Left cardiac atrium (tissue), 4 donors: ENCODE results near the gene CGB1. TPM values are rescaled to one million over a fixed set of nuclear protein-coding genes. Genes with fewer than 3 reads are reported as not detected.
A peak's percentile ranks its signal among the peaks of the same experiment; 100 is the strongest.
"Not testable (repeated sequence)": the region's sequence is repeated elsewhere in the genome, so short reads cannot be mapped to it uniquely, and the experiment has no call there.

Experiments used
- ATAC-seq, 2 donors: fragments of 200-7000 bp; cut with Tn5 transposase; one replicate each; pipeline ENCODE4 v1.9.1; 2020; ENCODE audit warnings: mild to moderate bottlenecking in 2 of 2, moderate library complexity in 2 of 2
- DNase-seq: peaks from one replicate; pipeline ENCODE4 v3.0.0-alpha.2; 2020
- intact Hi-C, 2 donors: fragments of 100-400 bp; cut with DNase I; formaldehyde crosslinking; loops; one replicate each; pipeline versions ENCODE4 v1.14.1 to v1.15.1; 2022 to 2023
- total RNA-seq, 2 donors: library from RNA; stranded (reverse); fragmentation: NEBNext Ultra II Directional; extraction: Animal tissue kit (Norgen Biotek cat#: 25700); gene quantifications; one replicate each; pipeline ENCODE4 v1.2.1, GENCODE V29; 2021
- donor health status: DM: no; HTN: yes; CAD: no.
- donor health status: DM: no; HTN: yes; CAD: no; lungs with severe emphysema.
- donor health status: DM: yes; HTN: yes; CAD: no.
- donor health status: Dilated cardiomyopathy.

Gene CGB1
- total RNA-seq, 2 donors from 2014 or later: not detected

DNA sequence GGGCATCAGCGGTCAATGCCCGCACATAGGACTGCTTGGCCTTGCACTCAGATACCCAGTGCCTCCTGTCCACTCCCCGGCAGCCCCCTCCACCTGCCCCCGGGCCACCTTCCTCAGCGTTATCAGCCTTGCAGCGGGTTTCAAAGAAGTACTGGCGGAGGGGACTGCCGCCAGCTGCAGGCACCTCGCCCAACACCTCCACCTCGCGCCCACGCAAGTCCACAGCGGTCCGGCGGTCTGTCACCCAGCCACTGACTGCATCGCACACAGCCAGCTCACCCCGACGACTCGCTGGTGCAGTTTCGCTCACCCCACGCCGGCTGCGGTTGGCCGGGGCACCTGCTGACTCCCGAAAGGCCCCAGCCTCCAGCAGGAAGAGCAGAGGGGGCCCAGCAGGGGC lies 24.8 kb upstream of the CGB1 start:
- no peak for DNase-seq
- no peak for ATAC-seq
- intact Hi-C loops: no loop called here

DNA sequence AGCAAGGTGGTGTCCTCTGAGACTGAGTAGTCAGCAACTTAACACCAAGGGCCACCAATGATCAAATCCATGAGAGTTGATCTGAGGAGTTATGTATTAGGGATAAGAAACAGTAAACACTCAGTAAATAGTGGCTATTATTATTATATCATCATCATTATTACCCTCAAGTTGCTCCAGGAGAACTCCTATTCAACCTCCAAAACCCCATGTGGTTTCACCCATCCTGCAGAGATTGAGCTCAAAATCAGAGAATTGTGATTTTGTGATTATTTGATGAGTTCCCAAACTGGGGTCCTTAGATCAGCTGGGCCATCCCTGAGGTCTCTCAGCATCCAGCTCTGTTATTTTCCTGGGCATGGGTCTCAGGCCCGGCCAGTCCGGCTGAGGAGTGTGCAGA lies 24.3 kb upstream of the CGB1 start:
- intact Hi-C loops: no loop called here
- DNase-seq (no peak), ATAC-seq (no peak)

DNA sequence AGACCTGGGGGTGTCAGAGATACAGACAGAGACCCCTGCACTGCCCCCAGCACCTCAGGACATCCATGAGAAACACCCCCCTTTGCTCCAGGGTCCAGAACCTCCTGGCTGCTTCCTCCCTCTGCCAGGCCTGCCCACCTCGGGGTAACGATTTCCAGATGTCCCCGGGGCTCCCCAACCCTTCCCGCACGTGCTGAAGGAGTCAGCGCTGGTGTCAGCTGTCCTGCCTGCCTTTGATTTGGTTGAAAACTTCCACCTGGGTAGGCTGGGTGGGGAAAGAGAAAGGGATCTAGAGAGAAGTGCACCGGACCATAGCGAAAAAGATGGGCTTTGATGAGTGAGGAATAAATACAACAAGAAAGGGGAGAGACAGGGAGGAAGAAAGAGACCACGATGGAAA lies 22.4 kb upstream of the CGB1 start:
- intact Hi-C loops: no loop called here
- ATAC-seq: no peak
- no peak for DNase-seq

DNA sequence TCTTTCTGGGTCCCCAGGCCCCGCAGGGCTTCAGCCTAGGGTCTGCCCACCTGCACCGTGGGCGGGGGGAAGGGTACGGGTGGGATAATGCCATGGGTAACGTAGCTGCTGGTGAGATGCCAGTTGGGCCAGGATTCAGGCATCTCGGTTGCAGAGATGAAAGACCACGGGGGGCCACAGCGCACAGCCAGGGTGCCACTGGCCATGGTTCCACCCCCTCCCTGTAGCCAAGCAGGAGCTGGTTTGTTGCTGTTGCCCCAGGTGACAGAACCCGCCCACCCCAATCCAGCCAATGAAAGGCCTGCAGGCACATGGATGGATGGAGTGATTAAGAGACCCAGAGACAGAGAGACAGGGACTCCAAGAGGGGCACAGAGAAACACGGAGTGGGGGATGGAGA lies 21.9 kb upstream of the CGB1 start:
- ATAC-seq: no peak
- DNase-seq: no peak
- intact Hi-C loops: no loop called here

DNA sequence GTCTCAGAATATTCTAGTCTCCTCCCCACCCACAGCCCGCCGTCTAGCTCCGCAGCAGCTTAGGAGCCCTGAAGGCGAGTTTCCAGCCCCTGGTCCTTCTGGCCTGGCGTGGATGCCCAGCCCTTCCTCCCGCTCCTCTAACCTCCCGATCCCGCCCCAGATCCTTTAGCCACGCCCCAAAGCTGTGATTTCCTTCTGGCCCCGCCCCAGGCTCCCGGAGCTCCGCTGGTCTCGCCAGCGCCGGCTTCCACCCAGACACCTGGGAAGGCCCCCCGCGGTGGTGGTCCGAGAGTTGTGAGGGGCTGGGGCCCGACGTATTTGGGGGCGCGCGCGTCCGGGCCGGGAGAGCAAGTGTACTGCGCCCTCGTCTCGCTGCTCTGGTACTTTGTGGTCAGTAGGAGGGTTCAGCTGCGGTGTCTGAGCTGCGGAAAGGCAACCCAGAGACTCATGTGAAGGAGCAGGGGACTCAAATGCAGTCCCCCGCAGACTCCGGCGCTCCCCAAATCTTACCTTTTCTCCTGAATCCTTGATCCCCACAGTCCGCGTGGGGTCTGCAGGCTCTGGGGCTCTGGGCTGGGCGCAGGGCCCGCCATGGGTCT lies 21.0 kb upstream of the CGB1 start, which contains the start of gene CGB7:
Gene CGB7, minus strand, starts transcription at position 114 of the 599 bp plus-strand sequence. CDS start 2,374 bp downstream, outside the sequence.
- DNase-seq (peak; percentile 85), ATAC-seq (peak; percentile 75 to 89)
- intact Hi-C loops: no loop called here

DNA sequence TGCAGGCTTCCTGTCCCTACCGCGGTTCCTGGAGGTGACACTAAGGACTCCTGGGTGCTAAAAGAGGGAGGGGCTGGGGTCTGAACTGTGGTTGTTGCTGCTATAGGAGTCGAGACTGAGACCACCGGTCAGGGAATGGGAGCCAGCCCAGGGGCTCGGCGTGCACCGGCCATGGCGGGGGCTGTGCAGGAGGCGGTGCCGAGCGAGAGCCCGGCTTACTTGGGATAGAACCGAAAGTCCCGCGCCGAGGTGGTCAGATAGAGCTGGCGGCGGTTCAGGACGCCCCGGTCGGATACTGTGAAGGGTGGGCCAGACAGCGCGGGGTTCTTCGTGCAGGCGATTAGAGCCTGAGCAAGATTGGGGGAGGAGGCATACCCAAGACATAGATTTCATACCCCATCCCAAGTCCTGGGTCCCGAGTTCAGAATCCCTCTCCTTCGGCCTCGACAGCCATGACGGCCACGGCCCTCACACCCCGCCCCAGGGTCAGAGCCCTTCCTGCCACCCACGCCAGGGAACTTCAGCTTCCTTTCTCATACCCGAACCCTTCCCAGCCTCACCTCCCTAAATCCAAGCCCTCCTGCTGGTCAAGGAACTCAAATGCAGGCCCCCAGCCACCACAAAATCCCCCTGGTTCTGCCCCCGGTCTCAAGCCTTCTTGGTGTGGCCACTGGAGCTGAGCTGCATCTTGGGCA lies 20.4 kb upstream of the CGB1 start:
- ATAC-seq: peak; percentile 36 to 39
- DNase-seq, intact Hi-C loops: not testable (repeated sequence)

DNA sequence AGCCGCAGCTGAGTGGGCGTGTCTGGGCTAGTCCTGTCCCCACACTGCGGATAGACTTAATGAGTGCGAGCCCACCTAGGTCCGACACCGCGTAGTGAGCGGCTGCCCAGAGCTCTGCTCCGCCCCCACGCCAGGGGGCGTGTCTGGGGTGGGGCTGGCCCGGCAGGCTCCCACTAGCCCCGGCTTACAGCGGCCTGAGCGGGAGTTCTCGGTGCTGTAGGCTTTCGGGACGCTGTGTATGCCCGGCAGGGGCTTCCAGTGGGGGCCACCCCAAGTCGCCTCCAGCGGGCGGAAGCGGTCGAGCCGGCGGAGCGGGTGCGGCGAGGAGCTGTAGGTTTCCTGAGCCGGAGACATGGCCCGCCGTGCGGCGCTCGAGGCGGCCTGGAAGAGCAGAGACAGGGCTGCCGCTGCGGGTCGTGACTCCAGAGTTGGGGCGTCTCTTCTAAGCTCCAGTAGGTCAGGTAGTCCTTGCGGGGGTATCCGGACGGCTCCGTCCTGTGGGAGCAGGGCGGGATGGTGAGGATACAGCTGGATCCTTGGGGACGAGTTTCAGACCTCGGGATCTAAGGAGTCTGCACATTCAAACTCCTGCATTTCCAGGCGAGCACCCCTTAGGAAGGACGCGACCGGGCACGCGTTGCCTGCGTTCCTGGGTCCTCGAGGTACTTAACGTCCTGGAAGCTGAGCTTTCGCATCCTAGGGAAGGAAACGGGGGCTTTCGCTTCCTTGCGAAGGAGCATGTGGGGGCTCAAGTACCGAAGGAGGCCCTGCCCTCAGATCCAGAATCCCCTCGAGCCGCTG lies 19.6 kb upstream of the CGB1 start:
- DNase-seq (peak; percentile 64), ATAC-seq (peak; percentile 88 to 91)
- intact Hi-C loops: no loop called here

DNA sequence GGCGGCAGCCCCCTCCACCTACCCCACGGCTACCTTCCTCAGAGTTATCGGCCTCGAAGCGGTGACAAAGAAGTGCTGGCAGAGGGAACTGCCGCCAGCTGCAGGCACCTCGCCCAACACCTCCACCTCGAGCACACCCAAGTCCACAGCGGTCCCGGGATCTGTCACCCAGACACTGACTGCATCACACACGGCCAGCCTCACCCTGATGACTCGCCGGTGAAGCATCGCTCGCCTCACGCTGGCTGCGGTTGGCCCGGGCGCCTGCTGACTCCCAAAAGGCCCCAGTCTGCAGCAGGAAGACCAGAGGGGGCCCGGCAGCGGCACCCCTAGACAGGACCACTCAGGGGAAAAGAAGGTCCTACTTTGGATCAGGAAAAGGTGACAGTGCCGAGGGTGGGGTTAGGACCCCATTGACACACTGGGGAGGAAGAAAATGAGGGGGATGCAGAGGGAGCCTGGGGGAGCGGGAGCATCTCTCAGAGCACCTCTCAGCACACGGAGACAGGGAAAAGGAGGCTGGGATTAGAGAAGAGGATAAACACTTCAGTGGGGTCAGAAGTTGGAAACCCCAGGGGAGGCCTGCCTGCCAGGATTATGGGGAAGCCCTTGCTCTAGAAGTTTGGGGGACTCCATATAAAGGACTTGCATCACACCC lies 13.8 kb upstream of the CGB1 start:
- DNase-seq, ATAC-seq, intact Hi-C loops: not testable (repeated sequence)

DNA sequence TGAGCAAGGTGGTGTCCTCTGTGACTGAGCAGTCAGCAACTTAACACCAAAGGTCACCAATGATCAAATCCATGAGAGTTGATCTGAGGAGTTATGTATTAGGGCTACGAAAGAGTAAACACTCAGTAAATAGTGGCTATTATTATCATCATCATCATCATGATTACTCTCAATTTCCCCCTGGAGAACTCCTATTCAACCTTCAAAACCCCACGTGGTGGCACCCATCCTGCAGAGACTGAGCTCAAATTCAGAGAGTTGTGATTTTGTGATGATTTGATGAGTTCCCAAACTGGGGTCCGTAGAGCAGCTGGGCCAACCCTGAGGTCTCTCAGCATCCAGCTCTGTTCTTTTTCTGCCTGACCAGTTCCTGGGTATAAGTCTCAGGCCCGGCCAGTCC lies 13.1 kb upstream of the CGB1 start:
- ATAC-seq, DNase-seq, intact Hi-C loops: not testable (repeated sequence)

DNA sequence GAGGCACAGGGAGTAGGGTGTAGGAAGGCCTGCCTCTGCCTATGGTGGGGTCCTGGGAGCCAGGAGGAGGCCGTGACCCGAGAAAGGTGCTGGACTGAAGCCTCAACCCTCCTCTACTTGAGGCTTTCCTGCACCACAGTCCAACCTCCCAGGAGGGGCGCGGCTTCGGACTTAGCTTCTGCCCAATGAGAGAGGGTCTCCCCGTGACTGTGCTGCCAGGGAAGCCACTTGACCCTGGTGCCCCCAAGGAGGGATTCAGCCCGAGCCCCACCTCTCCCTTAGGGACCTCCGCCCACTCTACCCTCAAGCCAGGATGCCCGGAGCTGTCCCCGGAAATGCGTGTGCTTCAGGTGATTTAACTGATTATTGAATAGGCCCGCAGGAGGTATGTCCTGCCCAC lies 12.3 kb upstream of the CGB1 start, which contains the start of gene CGB8:
Gene CGB8, minus strand, starts transcription at position 101 of the 400 bp plus-strand sequence. CDS start 372 bp downstream, outside the sequence.
- intact Hi-C loops, ATAC-seq, DNase-seq: not testable (repeated sequence)

DNA sequence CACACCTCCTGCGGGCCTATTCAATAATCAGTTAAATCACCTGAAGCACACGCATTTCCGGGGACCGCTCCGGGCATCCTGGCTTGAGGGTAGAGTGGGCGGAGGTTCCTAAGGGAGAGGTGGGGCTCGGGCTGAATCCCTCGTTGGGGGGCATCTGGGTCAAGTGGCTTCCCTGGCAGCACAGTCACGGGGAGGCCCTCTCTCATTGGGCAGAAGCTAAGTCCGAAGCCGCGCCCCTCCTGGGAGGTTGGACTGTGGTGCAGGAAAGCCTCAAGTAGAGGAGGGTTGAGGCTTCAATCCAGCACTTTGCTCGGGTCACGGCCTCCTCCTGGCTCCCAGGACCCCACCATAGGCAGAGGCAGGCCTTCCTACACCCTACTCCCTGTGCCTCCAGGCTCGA lies 6.9 kb upstream of the CGB1 start, which contains the start of gene CGB5:
Gene CGB5, plus strand, starts transcription at position 301 of the 400 bp plus-strand sequence. CDS start 362 bp downstream, outside the sequence.
- ATAC-seq, intact Hi-C loops, DNase-seq: not testable (repeated sequence)

DNA sequence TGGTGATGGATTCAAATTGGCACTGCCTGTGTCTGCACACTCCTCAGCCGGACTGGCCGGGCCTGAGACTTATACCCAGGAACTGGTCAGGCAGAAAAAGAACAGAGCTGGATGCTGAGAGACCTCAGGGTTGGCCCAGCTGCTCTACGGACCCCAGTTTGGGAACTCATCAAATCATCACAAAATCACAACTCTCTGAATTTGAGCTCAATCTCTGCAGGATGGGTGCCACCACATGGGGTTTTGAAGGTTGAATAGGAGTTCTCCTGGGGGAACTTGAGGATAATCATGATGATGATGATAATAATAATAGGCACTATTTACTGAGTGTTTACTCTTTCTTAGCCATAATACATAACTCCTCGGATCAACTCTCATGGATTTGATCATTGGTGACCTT lies 6.0 kb upstream of the CGB1 start:
- ATAC-seq, DNase-seq, intact Hi-C loops: not testable (repeated sequence)

DNA sequence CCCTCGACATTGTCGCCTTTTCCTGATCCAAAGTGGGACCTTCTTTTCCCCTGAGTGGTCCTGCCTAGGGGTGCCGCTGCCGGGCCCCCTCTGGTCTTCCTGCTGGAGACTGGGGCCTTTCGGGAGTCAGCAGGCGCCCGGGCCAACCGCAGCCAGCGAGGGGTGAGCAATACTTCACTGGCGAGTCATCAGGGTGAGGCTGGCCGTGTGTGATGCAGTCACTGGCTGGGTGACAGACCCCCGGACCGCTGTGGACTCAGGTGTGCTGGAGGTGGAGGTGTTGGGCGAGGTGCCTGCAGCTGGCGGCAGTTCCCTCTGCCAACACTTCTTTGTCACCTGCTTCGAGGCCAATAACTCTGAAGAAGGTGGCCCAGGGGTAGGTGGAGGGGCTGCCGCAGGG lies 5.5 kb upstream of the CGB1 start:
- no peak for DNase-seq
- intact Hi-C loops: no loop called here
- ATAC-seq: no peak

DNA sequence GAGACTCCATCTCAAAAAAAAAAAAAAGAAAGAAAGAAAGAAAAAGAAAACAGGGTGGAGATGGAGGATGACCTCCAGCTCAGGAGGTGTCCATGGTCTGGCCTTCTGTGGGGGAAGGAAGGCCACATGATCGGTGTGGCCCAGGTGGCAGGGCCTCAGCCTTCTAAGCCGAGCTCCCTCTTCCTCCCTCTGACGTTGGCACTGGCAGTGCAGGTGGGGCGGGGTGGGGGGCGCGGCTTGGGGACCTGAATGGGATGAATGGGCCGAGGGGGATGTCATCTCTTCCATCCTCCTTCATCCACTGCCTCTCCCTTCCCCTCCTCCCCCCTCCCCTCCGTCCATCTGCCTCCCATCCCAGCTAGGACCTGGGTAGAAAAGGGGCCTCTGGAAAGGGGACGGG lies 3.0 kb upstream of the CGB1 start:
- intact Hi-C loops, ATAC-seq, DNase-seq: not testable (repeated sequence)

DNA sequence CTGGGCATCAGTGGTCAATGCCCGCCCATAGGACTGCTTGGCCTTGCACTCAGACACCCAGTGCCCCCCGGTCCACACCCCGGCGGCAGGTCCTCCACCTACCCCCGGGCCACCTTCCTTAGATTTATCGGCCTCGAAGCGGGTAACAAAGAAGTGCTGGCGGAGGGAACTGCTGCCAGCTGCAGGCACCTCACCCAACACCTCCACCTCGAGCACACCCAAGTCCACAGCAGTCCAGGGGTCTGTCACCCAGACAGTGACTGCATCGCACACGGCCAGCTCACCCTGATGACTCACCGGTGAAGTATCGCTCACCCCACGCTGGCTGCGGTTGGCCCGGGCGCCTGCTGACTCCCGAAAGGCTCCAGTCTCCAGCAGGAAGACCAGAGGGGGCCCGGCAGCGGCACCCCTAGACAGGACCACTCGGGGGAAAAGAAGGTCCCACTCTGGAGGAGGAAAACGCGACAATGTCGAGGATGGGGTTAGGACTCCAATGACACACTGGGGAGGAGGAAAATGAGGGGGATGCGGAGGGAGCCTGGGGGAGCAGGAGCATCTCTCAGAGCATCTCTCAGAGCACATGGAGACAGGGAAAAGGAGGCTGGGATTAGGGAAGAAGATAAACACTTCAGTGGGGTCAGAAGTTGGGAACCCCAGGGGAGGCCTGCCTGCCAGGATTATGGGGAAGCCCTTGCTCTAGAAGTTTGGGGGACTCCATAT lies 2.0 kb upstream of the CGB1 start:
- DNase-seq, ATAC-seq, intact Hi-C loops: not testable (repeated sequence)

DNA sequence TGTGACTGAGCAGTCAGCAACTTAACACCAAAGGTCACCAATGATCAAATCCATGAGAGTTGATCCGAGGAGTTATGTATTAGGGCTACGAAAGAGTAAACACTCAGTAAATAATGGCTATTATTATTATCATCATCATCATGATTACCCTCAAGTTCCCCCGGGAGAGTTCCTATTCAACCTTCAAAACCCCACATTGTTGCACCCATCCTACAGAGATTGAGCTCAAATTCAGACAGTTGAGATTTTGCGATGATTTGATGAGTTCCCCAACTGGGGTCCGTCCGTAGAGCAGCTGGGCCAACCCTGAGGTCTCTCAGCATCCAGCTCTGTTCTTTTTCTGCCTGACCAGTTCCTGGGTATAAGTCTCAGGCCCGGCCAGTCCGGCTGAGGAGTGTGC lies 1.4 kb upstream of the CGB1 start:
- ATAC-seq, intact Hi-C loops, DNase-seq: not testable (repeated sequence)

DNA sequence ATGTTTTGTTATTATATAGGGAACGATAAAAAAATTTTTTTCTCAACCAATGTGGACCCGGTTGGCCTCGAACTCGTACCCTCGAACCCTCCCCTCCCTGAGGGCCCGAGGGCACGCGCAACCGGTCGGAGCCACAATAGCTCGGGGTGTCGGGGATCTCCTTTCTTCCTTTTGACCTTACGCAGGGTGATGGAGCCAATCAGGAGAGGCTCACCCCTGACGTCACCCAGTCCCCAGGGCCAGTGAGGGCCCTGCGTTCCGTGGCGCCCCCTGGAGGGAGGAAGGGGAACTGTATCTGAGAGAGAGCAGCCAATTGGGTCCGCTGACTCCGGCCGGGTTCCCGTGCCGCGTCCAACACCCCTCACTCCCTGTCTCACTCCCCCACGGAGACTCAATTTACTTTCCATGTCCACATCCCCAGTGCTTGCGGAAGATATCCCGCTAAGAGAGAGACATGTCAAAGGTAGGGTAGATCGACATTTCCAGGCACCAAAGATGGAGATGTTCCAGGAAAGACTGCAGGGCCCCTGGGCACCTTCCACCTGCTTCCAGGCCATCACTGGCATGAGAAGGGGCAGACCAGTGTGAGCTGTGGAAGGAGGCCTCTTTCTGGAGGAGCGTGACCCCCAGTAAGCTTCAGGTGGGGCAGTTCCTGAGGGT lies 4.9 kb downstream of the CGB1 start, which contains the start of gene CGB2:
Gene CGB2, plus strand, starts transcription at position 249 of the 660 bp plus-strand sequence. Its CDS starts 206 bp downstream, at position 455.
- intact Hi-C loops, DNase-seq, ATAC-seq: not testable (repeated sequence)

DNA sequence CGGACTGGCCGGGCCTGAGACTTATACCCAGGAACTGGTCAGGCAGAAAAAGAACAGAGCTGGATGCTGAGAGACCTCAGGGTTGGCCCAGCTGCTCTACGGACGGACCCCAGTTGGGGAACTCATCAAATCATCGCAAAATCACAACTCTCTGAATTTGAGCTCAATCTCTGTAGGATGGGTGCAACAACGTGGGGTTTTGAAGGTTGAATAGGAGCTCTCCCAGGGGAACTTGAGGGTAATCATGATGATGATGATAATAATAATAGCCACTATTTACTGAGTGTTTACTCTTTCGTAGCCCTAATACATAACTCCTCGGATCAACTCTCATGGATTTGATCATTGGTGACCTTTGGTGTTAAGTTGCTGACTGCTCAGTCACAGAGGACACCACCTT lies 6.4 kb downstream of the CGB1 start:
- intact Hi-C loops, ATAC-seq, DNase-seq: not testable (repeated sequence)
